NB4 (cell line): Measurements from ENCODE around the gene PHB1.

ENCODE experiments used
- MYC ChIP-seq: IDR thresholded peaks from 2 replicates; pipeline ENCODE4 v1.6.1; 2011; ENCODE audit warnings: low read depth, low read length
- POLR2A ChIP-seq: IDR thresholded peaks from 2 replicates; pipeline ENCODE4 v1.6.1; 2011; ENCODE audit warnings: mild to moderate bottlenecking; ENCODE audit not compliant: insufficient read length; ENCODE audit errors: extremely low read depth
- TF ChIP-seq, protein P1 (sequence below): IDR thresholded peaks from one replicate; pipeline ENCODE4 v1.5.1; 2012; ENCODE audit warnings: low read depth, low read length
- TF ChIP-seq, protein P2 (sequence below): IDR thresholded peaks from 2 replicates; pipeline ENCODE4 v1.6.1; 2011; ENCODE audit warnings: low read depth, low read length

DNA sequence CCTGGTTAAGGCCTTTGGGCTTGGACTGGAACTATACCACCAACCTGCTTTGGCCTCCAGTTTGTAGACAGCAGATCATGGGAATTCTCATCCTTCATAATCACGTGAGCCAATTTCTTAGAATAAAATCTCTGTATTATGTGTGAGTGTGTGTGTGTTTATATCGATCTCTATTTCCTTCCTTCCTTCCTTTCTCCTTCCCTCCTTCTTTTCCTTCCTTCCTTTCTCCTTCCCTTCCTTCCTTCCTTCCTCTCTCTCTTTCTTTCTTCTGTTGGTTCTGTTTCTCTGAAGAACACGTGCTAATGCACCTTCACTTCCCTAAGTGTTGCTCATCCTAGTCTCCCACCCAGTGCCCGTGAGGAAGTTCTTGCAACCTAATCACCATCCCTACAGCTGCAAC, 35.5 kb upstream of the PHB1 start:
- TF ChIP-seq POLR2A (no peak), MYC (no peak)
- TF ChIP-seq, protein P1, sequence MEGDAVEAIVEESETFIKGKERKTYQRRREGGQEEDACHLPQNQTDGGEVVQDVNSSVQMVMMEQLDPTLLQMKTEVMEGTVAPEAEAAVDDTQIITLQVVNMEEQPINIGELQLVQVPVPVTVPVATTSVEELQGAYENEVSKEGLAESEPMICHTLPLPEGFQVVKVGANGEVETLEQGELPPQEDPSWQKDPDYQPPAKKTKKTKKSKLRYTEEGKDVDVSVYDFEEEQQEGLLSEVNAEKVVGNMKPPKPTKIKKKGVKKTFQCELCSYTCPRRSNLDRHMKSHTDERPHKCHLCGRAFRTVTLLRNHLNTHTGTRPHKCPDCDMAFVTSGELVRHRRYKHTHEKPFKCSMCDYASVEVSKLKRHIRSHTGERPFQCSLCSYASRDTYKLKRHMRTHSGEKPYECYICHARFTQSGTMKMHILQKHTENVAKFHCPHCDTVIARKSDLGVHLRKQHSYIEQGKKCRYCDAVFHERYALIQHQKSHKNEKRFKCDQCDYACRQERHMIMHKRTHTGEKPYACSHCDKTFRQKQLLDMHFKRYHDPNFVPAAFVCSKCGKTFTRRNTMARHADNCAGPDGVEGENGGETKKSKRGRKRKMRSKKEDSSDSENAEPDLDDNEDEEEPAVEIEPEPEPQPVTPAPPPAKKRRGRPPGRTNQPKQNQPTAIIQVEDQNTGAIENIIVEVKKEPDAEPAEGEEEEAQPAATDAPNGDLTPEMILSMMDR: no peak
- TF ChIP-seq, protein P2, sequence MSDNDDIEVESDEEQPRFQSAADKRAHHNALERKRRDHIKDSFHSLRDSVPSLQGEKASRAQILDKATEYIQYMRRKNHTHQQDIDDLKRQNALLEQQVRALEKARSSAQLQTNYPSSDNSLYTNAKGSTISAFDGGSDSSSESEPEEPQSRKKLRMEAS: no peak
